NCI-H526 treated with DMSO at 0.1 percent for 48 hours (cell line): ENCODE data around the gene CXCL17.
A peak's percentile ranks its signal among the peaks of the same experiment; 100 is the strongest.

ENCODE experiments used
- DNase-seq: peaks from one replicate; lab custom pipeline; 2025; lab: John Stamatoyannopoulos, UW

Gene CXCL17

GRCh38 chr19:42397263-42398166 is 45.2 kb downstream of the CXCL17 start:
- peak; percentile 51 for DNase-seq

GRCh38 chr19:42396381-42397262 is 46.1 kb downstream of the CXCL17 start:
- DNase-seq: peak; percentile 98

DNA sequence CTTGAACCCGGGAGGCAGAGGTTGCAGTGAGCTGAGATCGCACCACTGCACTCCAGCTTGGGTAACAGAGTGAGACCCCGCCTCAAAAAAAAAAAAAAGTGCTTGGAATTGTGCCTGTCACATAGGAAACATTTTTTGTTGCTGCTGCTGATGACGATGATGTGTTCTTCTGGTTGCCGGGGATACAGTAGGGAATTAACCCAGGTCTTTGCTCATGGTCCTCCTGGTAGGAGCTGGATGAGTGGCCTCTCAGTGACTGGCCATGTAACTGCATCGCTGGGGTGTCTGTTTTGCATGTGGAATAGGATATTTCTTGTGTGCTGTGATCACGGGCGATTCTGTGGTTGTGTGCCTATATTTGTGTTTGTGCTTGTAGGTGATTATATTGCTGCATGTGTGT is 48.0 kb downstream of the CXCL17 start:
- DNase-seq: no peak

DNA sequence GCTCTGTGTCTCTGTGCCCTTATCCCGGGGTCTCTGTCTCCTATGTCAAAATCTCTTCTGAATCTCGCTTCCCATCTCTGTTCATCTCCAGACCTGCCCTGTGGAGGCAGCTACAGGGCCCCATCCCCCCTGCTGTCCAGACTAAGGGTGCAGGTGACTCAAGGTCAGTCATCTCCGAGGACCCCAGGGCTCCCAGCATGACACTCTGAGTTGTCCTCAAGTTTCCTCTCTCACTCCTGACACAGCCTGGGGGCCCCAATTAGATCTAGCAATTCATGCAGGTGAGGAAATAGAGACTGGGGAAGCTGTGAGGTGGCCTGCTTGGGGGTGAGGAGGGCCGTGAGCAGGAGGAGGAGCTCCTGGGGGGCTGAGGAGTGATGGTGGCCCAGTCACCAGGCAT is 50.6 kb downstream of the CXCL17 start:
- DNase-seq: no peak

DNA sequence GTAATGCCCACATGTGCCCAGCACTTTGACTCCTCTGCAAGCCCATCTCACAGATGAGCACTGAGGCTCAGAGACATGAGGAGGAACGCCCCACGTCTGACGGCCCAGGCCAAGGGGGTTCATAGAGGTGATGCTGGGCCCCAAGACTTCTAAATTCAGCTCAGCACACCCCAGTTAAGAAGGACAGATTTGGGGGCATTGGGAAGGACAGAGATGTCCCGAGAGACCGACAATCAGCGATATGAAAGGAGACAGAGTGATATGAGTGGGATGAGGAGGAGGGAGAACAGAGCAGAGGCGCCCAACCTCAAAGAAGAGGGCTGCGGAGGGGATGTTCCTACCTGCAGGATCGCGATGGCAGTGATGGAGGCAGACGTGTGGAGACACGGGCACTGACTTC is 52.8 kb downstream of the CXCL17 start, which contains the start of gene CNFN:
CNFN (minus strand) TSS at position 399 of the 400 bp plus-strand sequence. CDS start 1,260 bp downstream, outside the sequence.
- DNase-seq: no peak

GRCh38 chr19:42388851-42389489 is 53.8 kb downstream of the CXCL17 start:
- DNase-seq: no peak

DNA sequence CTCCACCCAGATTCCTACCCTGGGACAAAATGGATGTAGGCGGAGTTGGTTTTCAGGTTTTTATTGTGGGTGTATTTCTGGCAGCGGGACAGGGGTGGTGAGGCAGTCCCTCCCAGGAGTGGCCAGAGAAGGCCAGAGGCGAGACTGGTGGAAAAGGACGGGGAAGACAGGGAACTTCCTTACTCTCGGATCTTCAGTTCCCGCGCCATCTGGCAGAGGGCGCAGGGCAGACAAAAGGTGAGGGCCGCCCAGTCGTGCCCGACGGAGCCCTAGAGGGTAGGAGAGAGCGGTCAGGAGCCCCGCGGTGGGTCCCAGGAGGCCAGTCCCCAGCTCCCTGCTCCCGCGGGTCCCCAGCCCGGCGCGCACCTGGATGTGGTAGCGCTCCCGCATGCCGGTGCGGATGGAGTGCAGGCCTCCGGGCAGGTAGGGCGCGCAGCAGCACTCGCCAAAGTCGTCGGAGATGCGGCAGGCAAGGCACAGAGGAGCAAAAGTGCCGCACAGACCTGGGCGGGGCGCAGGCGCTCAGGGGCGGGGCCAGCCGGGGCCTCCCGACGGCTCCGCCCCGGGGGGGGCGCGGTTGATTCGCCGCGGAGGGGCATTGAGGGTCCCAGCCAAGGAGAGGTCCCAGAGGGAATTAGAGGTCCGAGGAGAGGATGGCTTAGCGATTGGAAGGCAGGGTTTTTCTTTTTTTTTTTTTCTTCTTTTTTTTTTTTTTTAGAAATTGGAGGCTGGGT is 55.6 kb downstream of the CXCL17 start:
- peak; percentile 73 for DNase-seq

DNA sequence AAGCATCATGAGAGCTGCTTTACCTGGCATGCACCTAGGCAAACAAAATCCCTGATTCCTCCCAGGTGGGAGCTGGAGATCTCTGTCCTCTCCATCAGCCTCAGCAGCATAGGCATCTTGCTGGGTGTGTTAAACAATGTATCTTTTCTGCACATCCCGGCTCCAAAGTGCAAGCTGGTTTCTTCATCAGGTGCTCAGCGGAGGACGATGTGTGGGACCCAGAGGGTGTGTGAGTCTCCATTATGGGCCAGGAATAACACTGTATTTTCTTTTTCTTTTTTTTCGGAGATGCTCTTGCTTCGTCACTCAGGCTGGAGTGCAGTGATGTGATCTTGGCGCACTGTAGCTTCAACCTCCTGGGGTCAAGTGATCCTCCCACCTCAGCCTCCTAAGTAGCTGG is 62.6 kb downstream of the CXCL17 start:
- no peak for DNase-seq
